Hematopoietic multipotent progenitor cell treated with erythropoietin and hydrocortisone succinate and interleukin-3 and kit ligand, for 6 days (in vitro differentiated cells): ENCODE results near the gene ZNF562.

Source experiments
- DNase-seq: peaks from one replicate; pipeline ENCODE4 v3.0.0-alpha.2; 2015

Gene ZNF562

DNA sequence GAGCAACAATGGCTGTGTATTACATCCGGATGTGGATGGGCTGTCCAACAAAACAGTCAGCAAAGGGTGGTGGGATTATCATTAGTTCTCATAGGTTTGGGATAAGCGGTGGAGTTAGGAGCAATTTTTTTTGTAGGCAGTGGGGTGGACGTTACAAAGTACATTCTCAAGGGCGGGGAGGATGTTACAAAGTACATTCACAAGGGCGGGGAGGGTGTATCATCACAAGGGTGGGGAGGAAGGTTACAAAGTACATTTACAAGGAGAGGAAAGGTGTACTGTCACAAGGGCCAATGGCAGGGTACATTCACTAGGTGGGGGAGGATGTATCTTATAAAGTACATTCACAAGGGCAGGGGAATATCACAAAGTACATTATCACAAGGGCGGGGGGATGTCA is 33.1 kb downstream of the ZNF562 start:
- DNase-seq = no peak

DNA sequence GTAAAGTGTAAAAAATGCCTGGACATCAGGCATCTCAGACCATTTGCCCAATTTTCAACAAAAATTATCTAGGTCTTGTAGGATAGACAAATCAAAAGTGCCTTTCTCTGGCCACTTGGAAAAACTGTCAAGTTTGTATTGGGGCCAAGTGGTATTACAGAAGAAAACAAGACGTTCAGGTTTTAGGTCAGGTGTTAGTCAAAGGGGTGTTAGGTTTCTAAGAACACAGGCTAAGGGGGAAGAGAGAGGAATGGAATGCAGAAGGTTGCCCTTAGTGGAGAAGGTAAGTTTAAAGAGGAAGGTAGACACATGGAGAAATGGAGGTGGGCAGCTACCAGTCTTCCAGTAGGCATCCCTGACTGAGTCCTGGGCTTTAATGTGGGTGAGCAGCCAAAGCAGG is 33.9 kb downstream of the ZNF562 start:
- DNase-seq = no peak

DNA sequence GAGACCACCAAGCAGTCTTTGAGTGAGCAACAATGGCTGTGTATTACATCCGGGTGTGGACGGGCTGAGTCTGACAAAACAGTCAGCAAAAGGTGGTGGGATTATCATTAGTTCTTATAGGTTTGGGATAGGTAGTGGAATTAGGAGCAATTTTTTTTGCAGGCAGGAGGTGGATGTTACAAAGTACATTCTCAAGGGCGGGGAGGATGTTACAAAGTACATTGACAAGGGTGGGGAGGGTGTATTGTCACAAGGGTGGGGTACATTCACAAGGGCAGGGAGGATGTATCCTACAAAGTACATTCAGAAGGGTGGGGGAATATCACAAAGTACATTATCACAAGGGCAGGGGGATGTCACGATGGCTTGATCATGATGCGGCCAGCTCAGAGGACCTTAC is 38.9 kb downstream of the ZNF562 start:
- DNase-seq = no peak

DNA sequence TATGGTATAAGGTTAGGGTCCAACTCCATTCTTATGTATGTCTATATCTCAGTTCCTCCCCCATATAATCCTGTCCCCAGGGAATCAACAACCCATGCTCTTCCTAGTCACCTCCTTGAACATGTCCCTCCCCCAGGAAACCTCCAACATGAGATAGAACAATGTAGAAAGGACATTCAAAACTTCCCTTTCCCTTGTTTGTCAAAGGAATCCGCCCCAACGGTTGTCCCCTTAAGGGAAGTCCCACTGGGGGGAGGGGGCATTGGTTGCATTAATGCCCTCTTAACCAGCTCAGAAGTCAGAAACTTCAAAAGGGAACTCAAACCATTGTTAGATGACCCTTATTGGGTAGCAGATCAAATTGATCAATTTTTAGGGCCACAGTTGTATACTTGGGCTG is 47.0 kb downstream of the ZNF562 start:
- no peak for DNase-seq

DNA sequence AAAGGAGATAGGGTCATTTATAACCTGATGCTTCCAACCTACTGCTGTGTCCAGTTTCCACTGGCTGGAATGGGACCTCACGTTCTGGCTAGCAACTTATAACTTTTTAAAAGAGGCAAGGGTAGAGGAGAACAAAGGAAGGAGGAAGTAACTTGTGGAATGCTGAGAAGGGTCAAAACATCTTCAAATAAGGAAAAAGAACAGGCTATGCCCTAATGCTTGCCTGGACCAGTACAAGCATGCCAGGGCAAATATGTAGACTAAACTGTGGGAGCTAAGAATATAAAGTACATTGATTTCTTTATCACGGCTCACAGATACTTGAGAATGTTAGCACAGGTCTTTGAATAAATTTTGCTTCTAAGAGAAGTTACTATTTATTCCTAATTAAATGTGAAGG is 52.4 kb downstream of the ZNF562 start:
- no peak for DNase-seq

DNA sequence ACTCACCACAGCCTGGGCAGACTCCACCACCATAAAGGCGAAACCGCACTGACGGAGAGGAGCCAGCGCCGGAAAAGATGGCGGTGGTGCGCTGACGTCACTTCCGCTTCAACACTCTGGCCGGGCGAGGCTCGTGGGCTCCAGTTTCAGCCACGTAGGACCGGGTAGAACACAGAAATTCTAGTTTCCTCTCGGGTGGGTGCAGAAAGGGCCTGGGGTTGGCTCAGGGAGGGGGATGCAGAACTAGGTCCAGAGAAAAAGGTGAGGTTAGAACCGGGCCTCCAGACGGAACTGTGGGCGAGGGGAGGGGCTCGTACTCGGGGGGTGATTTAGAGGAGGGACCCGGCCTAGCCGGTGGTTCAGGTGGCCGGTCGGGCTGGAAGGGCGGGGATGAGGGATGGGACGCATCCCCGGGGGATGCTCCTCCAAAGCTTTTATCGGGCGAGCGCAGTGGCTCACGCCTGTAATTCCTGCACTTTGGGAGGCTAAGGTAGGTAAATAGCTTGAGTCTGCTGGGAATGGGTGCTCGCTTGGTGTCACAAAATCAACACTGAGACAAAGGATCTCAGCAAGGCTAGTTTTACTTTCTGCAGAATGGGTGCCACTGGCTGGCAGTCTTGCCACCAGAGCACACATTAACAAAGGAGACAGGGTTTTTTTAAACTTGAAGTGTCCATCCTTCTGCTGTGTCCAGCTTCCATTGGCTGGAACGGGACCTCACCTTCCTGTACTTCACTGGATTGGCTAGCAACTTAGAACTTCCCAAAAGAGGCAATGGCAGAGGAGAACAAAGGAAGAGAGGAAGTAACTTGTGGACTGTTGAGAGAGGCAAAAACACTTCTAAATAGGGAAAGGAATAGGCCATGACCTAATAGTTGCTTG is 53.5 kb downstream of the ZNF562 start, which contains the start of gene ZNF561:
ZNF561 (minus strand) TSS at position 77 of the 882 bp plus-strand sequence. CDS start 1,776 bp downstream, outside the sequence.
- peak; percentile 94 for DNase-seq

DNA sequence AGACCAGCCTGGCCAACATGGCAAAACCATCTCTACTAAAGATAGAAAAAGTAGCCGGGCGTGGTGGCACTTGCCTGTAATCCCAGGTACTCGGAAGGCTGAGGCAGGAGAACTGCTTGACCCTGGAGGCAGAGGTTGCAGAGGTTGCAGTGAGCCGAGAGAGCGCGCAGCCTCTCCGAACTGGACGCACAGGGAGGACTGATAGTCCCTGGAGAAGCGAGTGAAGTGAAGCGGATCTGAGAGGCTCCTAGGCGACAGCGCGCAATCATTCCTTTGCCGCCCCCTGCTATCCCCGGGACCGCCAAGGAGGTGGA is 54.1 kb downstream of the ZNF562 start:
- DNase-seq = no peak

DNA sequence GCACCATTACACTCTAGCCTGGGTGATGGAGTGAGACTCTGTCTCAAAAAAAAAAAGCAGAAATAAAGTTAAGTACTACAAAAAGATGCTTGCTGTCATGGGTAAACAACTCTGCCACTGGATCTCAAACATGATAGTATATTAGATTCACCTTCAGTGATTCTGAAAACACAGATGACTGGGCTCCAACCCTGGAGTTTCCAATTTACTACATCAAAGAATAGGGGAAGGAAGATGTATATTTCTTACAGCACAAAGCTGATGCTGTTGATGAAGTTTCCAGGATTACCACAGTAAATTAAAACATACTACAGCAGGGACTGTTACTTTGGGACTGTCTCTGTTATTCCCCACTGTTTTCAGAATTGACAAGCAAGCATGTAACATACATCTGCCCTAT is 59.1 kb downstream of the ZNF562 start:
- no peak for DNase-seq

DNA sequence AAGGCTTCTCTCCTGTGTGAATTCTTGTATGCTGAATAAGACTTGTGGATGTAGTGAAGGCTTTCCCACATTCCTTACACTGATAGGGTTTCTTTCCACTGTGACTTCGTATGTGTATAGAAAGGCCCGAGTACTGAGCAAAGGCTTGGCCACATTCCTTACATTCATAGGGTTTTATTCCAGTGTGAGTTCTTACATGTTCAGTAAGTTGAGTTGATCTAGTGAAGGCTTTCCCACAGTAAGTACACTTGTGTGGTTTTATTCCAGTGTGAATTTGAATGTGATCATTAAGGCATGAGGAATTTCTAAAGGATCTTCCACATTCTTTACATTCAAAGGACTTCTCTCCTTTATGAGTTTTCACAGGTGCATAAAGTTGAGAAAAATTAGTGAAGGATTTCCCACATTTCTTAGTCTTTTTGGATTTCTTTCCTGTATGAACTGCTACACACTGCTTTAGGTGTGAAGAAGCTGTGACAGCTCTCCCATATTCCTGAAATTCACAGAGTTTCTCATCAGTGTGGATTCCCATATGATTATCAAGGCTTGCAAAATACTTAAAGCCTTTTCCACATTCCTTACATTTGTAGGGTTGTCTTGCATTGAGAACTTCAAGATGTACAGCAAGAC is 64.3 kb downstream of the ZNF562 start:
- DNase-seq = no peak

DNA sequence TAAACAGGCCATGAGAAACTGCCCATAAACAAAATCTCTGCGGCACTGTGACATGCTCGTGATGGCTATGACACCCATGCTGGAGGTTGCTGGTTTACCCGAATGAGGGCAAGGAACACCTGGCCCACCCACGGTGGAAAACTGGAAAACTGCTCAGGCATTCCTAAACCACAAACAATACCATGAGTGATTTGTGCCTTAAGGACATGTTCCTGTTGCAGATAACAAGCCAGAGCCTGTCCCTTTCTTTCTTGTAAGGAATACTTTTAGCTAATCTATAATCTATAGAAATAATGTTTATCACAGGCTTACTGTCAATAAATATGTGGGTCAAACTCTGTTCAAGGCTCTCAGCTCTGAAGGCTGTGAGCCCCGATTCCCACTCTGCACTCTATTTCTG is 66.0 kb downstream of the ZNF562 start:
- no peak for DNase-seq

DNA sequence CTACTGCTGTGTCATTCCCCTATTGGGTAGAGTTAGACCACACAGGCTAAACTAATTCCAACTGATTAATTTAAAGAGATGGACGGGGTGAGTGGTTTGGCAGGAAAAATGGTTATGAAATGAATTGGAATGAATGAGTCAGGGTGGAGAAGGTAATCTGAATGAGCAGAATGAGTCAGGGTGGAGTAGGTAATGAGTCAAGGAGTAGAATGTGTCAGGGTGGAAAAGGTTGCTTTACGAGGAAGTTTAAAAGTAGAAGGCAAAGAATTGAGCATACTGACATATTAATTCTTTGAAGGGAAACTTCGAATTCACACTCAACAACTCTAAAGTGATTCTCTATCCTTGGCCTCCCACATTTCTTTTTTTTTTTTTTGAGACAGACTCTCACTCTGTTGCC is 77.9 kb downstream of the ZNF562 start:
- no peak for DNase-seq
